Neutrophil (primary cell): Measurements from ENCODE around the gene FAM222A.

Source experiments
- H3K27ac ChIP-seq: fragments of 200-600 bp; sonication (generic); 2 replicates; pipeline ENCODE4 v1.5.1; 2016; ENCODE audit warnings: mild to moderate bottlenecking, moderate library complexity
- H3K27me3 ChIP-seq: fragments of 200-600 bp; sonication (generic); 2 replicates; pipeline ENCODE4 v1.6.0; 2016; ENCODE audit warnings: mild to moderate bottlenecking
- H3K36me3 ChIP-seq: fragments of 200-600 bp; sonication (generic); 2 replicates; pipeline ENCODE4 v1.5.1; 2017
- H3K4me1 ChIP-seq, 2 experiments: fragments of 200-600 bp in 1 of 2; sonication (generic) in 1 of 2; 1 replicate in 1 of 2; 2 replicates in 1 of 2; pipeline versions ENCODE4 v1.5.1 to v1.6.1; 2013 to 2016; ENCODE audit warnings: low read depth in 1 of 2, low read length in 1 of 2, mild to moderate bottlenecking in 1 of 2, moderate library complexity in 1 of 2; ENCODE audit not compliant: control insufficient read depth in 1 of 2, insufficient read depth in 1 of 2
- H3K4me3 ChIP-seq, 2 experiments: fragments of 200-600 bp in 1 of 2; sonication (generic) in 1 of 2; 1 replicate in 1 of 2; 2 replicates in 1 of 2; pipeline ENCODE4 v1.5.1; 2013 to 2016; ENCODE audit warnings: low read depth in 1 of 2, low read length in 1 of 2, mild to moderate bottlenecking in 1 of 2, moderate library complexity in 1 of 2
- H3K9me3 ChIP-seq: fragments of 200-600 bp; sonication (generic); 2 replicates; pipeline ENCODE4 v1.5.1; 2016
- TF ChIP-seq, protein P1 (sequence below): fragments of 200-600 bp; sonication (generic); IDR thresholded peaks from 2 replicates; pipeline ENCODE4 v1.5.1; 2016; ENCODE audit warnings: antibody characterized with exemption

Gene FAM222A

GRCh38 chr12:109767991-109768900, 54.6 kb downstream of the FAM222A start:
- Histone ChIP-seq H3K27ac (no peak overlapping the region), H3K4me3 (no peak overlapping the region), H3K9me3 (no peaks in the 10 kb centered on the region), H3K27me3 (peaks cover 4% of the 10 kb centered on the region), H3K36me3 (no peaks in the 10 kb centered on the region), H3K4me1 (no peaks in the 10 kb centered on the region)
- TF ChIP-seq, protein P1, sequence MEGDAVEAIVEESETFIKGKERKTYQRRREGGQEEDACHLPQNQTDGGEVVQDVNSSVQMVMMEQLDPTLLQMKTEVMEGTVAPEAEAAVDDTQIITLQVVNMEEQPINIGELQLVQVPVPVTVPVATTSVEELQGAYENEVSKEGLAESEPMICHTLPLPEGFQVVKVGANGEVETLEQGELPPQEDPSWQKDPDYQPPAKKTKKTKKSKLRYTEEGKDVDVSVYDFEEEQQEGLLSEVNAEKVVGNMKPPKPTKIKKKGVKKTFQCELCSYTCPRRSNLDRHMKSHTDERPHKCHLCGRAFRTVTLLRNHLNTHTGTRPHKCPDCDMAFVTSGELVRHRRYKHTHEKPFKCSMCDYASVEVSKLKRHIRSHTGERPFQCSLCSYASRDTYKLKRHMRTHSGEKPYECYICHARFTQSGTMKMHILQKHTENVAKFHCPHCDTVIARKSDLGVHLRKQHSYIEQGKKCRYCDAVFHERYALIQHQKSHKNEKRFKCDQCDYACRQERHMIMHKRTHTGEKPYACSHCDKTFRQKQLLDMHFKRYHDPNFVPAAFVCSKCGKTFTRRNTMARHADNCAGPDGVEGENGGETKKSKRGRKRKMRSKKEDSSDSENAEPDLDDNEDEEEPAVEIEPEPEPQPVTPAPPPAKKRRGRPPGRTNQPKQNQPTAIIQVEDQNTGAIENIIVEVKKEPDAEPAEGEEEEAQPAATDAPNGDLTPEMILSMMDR, result no peak

- Histone ChIP-seq H3K9me3 (no peaks in the 10 kb centered on the region), H3K4me3 (no peak overlapping the region), H3K27me3 (peaks cover 12% of the 10 kb centered on the region), H3K36me3 (no peaks in the 10 kb centered on the region), H3K4me1 (no peaks in the 10 kb centered on the region), H3K27ac (no peak overlapping the region)
- TF ChIP-seq, protein P1, result no peak
Observed at GRCh38 chr12:109768901-109769670, 55.5 kb downstream of the FAM222A start.

DNA sequence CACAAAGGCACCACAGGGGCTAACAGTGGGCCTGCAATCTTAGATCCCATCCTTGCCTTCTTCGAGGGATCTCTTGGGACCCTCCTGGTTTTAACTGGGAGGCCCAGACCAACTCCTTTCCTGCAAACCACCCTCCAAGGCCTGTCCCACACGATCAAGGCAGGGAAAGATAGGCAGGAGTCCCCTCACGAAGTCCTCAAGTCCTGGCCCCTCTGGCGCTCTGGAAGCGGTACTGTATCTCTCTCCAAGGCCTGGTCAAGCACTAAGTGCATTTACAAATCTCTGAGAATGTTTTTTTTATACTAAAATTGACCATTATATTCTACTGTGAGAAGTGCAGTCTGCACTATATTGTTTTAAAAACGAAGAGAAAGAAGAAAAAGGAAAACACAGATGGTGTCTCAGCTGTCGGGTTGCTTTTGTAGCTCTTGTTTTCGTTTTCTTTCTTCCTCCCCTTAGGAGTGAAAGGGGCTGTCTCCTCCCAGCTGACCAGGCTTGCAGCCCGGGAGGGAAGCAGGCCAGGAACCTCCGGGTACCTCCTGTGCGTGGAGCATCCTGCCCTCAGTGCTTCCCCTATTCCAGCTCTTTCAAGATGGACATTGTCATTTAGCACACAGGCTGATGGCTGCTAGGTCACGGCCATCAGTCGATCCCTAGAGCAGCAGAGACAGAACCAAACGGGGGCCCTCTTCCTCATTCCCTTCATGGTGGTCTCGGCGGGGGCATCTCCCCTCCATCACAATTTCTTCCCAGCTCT, 56.7 kb downstream of the FAM222A start:
- Histone ChIP-seq H3K36me3 (no peaks in the 10 kb centered on the region), H3K27me3 (peaks cover 15% of the 10 kb centered on the region), H3K4me3 (no peak overlapping the region), H3K4me1 (no peaks in the 10 kb centered on the region), H3K27ac (no peak overlapping the region), H3K9me3 (no peaks in the 10 kb centered on the region)
- TF ChIP-seq, protein P1, result no peak

DNA sequence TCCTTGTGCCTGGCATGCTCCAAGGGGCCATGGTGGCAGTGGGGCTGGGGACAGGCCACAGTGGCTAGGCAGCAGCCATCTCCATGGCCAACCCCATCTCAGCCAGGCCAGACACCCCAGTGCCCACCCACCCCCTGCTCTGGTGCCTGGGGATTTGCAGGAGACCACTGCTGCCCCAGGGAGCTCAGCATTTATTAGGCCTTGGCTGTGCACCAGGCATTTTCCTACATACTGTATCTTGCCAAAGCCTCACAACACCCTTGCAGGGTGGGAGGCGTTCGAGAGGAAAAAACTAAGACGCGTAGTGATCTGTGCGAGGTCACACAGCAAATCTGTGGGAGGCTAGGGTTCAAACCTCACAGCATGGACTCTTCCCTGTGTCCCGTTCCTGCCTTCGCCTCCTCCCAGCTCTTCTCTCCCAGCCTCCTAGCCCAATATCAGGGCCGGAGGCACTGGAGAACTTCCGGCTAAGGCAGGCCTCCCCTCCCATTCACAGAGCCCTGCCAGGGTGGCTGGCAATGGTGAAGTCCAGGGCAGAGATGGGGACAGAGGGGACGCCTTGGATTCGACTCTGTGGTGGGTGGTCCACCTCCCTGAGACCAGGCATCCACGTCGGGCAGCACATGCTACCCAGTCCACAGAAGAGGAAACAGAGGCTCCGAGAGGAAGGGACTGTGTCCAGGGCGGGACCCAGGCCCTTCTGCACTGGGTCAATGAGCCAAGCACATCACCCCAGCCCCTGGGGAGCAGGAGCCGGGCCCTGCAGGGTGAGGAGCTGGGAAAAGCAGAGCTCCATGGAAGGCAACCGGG, 57.4 kb downstream of the FAM222A start:
- Histone ChIP-seq H3K27ac (no peak overlapping the region), H3K36me3 (no peaks in the 10 kb centered on the region), H3K4me3 (no peak overlapping the region), H3K9me3 (no peaks in the 10 kb centered on the region), H3K27me3 (peaks cover 15% of the 10 kb centered on the region), H3K4me1 (no peaks in the 10 kb centered on the region)
- TF ChIP-seq, protein P1, result no peak
